OCI-LY1 (cell line): ENCODE data around the gene SPSB4.

Experiments used
- CTCF ChIP-seq: fragments of 200-600 bp; sonication (generic), shearing (Covaris generic); IDR thresholded peaks from 2 replicates; pipeline ENCODE4 v1.5.1; 2017; ENCODE audit warnings: mild to moderate bottlenecking, antibody characterized with exemption, low read length, moderate library complexity, mixed read lengths
- EZH2 ChIP-seq: fragments of 200-600 bp; sonication (generic), shearing (Covaris generic); IDR thresholded peaks from 2 replicates; pipeline ENCODE4 v1.8.0; 2017; ENCODE audit warnings: borderline replicate concordance, mixed run types, mild to moderate bottlenecking, antibody characterized with exemption, low read length, moderate library complexity, mixed read lengths

DNA sequence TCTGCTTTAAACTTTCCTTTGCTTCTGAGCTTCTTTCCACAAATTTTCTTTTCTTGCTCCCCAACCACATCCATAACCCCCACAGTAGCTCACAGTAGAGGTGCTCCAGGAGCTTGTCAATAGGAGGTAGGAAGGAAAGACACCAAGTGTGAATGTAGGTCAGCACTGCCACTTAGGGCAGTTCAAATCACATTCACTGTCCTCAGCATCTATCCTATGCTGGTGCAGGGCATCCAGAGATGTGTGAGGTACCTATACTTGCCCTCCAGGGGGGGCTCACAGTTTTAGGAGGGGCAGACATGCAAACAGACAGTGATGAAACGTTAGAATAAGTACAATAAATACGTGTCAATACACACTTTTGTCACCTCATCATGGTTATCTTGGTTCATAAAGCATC is 1.5 kb upstream of the SPSB4 start:
- TF ChIP-seq CTCF (peak; percentile 27; the same call in 1 of the 2 replicates), EZH2 (no peak)
